ENCODE data around the gene SMURF2.
A peak's percentile ranks its signal among the peaks of the same experiment; 100 is the strongest.

SMURF2 gene

GRCh38 chr17:64497565-64498035, 164.5 kb downstream of the SMURF2 start:
- no peak for TF ChIP-seq CTCF (IDR thresholded peaks at IDR 0.05; ENCODE audit: insufficient read depth, low read length, poor library complexity, severe bottlenecking)
- no peak for DNase-seq (ENCODE audit: extremely low read depth, insufficient read length)
- Histone ChIP-seq H3K36me3 (ENCODE audit: control insufficient read depth, insufficient read depth, low read length) (peaks cover 24% of the 10 kb centered on the region), H3K4me3 (replicated peaks; ENCODE audit: low read depth, low read length) (peak overlapping the region; percentile 72), H3K27me3 (replicated peaks; ENCODE audit: control insufficient read depth, insufficient read depth, low read length) (no peaks in the 10 kb centered on the region)

- peak within 1 kb of the TSS; percentile 72 for H3K4me3 ChIP-seq (replicated peaks; ENCODE audit: low read depth, low read length)
- H3K36me3 ChIP-seq (ENCODE audit: control insufficient read depth, insufficient read depth, low read length) = peaks cover 22% of the 10 kb centered on the region
- DNase-seq (ENCODE audit: extremely low read depth, insufficient read length) = peak; percentile 94
- TF ChIP-seq CTCF (IDR thresholded peaks at IDR 0.05; ENCODE audit: insufficient read depth, low read length, poor library complexity, severe bottlenecking) = peak; percentile 65
- H3K27me3 ChIP-seq (replicated peaks; ENCODE audit: control insufficient read depth, insufficient read depth, low read length) = no peaks in the 10 kb centered on the region
Measured at GRCh38 chr17:64496786-64497564, 165.1 kb downstream of the SMURF2 start, which contains the start of gene POLG2. POLG2 (minus strand) TSS chr17:64497054; CDS start chr17:64496968, 86 bp downstream.

- no peak for TF ChIP-seq CTCF (IDR thresholded peaks at IDR 0.05; ENCODE audit: insufficient read depth, low read length, poor library complexity, severe bottlenecking)
- no peak for DNase-seq (ENCODE audit: extremely low read depth, insufficient read length)
- Histone ChIP-seq H3K36me3 (ENCODE audit: control insufficient read depth, insufficient read depth, low read length) (peaks cover 18% of the 10 kb centered on the region), H3K27me3 (replicated peaks; ENCODE audit: control insufficient read depth, insufficient read depth, low read length) (no peaks in the 10 kb centered on the region), H3K4me3 (replicated peaks; ENCODE audit: low read depth, low read length) (peak overlapping the region; percentile 72)
Measured at GRCh38 chr17:64496348-64496785, 165.7 kb downstream of the SMURF2 start.
